DMS114 treated with DMSO at 0.1 percent for 48 hours (cell line): ENCODE results near the gene DYRK2.
"Not testable (repeated sequence)": the region's sequence is repeated elsewhere in the genome, so short reads cannot be mapped to it uniquely, and the experiment has no call there.

Experiments
- DNase-seq: peaks from one replicate; lab custom pipeline; 2025; ENCODE audit not compliant: unreplicated experiment; lab: John Stamatoyannopoulos, UW

The DYRK2 gene

DNA sequence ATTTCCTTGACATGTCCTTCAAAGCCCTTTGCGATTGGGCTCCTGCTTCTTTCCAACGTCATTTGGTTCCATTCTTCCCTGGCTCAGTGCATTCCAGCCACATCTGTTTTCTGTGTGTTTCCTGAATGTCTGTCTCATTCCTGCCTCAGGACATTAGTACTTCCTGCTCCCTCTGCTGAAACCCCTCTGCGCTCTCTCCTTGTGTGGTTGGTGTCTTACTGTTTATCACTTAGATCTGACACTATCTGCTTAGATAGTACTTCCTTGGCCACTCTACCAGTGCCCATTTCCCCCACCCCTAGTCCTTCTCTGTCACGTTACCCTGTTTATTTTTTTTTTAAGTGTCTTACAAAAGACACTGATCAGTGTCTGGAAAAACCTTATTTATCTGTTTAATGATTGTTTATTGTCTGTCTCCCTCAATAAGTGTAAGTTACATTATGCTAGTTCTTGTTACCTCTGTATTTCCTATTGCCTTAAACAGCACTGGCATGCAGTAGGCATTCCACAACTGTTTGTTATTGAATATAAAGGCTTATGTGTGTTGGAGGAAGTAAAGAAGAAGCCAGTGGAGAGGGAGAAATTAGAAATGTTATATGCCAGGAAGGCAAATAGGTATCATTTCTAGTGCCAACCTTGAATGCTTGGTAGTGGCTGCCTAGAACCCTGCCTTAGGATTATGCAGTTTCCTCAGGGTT, 21.5 kb downstream of the DYRK2 start:
- DNase-seq = no peak

DNA sequence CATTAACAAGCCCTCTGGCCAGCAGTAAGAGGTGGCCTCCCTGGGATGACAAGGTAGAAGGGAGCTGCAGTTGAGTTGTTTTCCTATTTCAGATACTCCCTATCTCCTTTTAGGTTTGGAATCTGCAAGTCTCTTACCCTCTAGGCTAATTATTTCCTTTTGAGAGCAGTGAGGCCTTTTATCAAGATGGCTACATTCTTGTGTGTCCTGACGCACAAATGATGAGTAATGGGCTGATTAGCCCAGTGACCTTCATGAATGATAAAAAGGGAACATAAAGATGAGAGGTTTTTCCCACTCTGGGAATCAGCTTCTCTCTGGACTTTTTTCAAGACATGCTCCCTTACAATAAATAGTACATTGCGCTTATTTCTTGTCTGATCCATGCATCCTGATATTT, 22.9 kb downstream of the DYRK2 start:
- DNase-seq = no peak

DNA sequence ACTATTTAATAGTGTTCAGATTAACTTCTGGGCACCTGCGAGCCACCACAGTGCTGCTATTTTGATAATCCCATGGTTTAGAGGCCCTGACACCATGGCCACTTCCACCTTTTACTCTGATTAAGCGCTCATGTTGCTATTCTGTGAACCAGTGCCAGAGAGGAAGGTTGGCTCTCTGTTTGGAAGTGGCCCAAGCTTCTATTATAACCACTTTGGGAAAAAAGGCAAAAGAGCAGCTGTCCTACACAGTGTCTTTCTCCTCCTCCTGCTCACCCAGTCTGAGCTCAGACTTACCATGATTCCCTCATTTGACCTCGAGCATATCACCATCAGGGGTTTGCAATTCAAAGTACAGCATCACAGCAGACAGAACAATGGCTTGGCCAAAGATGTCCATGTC, 23.3 kb downstream of the DYRK2 start:
- no peak for DNase-seq

DNA sequence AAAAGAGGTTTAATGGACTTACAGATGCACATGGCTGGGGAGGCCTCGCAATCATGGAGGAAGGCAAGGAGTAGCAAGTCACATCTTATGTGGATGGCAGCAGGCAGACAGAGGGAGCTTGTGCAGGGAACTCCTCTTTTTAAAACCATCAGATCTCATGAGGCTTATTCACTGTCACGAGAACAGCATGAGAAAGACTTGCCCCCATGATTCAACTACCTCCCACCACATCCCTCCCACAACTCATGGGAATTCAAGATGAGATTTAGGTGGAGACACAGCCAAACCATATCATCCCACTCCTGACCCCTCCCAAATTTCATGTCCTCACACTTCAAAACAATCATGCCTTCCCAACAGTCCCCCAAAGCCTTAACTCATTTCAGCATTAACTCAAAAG, 24.0 kb downstream of the DYRK2 start:
- not testable (repeated sequence) for DNase-seq

DNA sequence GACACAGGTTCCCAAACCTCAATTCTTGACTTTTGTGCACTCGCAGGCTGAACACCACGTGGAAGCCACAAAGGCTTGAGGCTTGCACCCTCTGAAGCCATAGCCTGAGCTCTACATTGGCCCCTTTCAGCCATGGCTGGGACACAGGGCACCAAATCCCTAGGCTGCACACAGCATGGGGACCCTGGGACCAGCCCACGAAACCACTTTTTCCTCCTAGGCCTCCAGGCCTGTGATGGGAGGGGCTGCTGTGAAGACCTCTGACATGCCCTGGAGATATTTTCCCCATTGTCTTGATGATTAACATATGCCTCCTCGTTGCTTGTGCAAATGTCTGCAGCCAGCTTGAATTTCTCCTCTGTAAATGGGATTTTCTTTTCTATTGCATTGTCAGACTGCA, 25.0 kb downstream of the DYRK2 start:
- DNase-seq = not testable (repeated sequence)

DNA sequence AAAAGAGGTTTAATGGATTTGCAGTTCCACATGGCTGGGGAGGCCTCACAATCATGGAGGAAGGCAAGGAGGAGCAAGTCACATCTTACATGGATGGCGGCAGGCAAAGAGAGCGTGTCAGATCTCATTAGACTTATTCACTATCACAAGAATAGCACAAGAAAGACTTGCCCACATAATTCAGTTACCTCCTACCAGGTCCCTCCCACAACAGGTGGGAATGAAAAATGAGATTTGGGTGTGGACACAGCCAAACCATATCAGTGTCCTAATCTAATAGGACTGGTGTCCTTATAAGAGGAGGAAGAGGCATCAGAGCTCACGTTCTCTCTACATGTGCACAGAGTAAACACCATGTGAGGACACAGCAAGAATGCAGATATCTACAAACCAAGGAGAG, 25.9 kb downstream of the DYRK2 start:
- DNase-seq = no peak

DNA sequence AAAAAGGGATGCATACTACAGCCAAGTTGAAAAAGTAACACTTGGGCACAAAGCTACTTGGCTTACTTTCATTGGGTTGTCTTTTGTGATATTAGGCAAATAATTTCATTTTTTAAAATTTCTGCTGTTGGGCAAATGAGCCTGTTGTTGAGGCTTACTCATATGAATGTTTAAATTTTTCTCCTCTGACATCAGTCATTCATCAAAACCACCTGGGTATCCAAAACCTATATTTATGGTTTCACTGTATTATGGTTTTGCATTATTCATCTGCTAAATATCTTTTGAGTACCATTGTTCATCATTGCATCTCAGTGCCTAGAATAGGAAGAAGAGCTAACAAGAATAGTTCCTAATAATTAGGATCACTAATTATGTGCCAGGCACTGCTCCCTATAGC, 28.1 kb downstream of the DYRK2 start:
- DNase-seq = no peak

DNA sequence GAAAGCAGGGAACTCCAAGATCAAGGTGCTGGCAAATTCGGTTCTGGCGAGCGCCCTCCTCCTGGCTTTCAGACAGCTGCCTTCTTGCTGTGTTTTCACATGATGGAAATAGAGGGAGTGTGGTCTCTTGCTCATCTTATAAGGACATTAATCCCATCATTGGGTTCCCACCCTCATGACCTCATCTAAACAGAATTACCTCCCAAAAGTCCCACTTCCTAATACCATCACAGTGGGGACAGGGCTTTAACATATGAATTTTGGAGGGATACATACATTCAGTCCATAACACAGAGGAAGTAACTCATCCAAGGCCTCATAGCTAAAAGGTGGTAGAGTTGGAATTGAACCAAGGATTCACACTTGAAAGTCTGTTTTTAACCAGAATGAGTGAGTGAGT, 28.6 kb downstream of the DYRK2 start:
- no peak for DNase-seq

DNA sequence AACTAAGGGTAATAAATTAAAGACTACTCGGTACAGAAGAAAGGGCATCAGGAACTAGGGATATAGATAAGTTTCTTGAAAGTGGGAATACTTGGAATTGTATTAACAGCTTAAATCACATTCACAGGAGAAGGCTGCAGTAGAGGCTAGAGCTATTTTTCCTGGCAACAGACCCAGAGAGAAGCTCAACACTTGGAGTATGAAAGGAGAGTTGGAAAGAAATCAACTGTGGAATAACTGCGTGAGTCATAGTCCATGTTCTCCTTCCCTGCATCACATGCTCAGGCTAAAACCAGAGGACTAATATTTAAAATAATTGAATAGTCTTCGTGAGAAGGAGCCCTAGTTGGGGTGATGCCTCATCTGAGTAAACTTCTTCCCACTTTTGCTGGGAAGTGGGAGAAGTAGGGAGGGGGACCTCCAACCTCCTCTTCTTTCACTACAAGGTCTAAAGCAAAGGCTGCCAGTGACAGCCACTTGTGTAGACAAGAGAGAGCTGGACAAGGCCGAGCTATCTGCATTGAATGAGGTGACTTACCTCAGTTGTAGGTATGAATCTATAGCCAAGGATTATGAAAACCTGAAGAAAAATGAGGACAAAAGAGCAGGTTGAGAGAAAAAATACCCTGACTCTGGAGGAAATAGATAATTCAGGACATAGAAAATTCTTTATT, 32.7 kb downstream of the DYRK2 start:
- DNase-seq = no peak

DNA sequence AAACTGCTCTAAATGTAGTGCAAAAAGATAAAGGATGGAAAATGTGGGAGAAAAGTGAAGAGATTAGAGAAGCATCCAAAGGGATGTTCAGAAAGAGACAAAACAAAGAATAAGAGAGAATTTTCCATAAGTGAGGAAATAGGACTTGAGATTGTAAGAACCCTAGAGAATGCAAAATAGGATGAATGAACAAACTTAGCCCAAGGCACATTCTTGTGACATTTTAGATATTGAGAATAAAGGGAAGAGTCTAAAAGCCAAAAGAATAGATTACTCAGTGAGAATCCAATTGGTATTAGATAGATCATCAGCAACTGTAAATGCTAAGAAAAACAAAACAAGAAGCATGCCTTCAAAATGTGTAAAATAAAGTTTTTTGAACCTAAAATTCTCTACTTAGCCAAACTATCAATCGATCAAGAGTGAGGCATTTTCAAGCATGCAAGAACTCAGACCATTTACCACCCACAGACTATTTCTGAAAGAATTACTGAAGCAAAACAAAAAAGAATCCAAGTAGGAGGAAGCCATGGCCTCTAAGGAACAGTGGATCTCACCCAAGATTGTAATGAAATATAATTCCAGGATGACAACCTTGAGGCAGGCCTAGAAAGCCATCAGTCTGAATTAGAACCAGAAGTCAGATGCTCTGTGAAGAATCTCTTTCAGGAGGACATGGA, 33.5 kb downstream of the DYRK2 start:
- DNase-seq = no peak

DNA sequence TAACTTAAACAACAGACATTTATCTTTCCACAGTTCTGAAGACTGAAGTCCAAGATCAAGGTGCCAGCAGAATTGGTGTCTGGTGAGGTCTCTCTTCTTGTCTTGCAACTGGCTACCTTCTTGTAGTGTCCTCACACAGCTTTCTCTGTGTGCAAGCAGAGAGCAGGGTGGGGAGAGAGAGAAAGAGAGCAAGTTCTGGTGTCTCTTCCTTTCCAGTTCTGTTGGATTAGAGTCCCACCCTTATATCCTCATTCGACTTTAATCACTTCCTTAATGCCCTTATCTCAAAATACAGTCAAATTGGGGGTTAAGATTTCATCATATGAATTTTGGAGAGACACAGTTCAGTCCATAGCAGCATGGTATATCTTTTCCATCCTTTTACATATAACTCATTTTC, 40.8 kb downstream of the DYRK2 start:
- DNase-seq = no peak

DNA sequence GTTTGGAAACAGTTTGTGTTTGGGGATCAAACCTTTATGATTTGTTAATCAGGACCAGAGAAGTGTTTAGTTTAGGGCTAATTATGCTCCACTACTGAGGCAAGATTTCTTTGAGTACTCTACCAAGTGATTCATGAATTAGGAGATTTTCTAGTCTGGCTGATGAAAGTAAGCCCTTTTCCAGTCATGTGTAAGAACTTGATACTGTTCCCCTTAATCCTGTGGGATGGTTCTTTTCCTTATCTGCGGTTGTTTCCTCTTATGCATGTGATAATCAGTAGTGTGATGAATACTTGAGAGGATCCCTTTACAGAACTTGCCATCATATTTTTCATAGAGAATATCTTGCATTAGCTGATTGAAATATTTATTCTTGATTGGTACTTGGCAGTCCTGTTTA, 42.1 kb downstream of the DYRK2 start:
- DNase-seq = no peak

DNA sequence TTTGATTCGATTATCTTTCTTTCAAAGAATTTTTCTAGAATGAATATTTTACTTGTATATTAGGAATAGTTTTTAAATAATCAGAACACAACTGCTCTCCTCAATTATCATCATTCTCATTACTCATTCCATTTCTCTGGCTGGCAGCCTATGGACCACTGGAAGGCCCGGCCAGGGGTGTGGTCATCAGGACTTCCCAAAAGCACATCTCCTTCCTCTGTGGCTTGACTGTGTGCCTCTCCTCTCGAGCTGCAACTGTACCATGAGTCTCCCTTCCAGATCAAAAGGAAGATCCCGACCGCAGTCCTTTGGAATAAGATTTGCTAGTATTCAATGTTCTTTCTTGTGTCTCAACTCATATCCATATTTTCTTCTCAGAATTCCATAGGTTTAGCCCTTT, 42.7 kb downstream of the DYRK2 start:
- DNase-seq = no peak

DNA sequence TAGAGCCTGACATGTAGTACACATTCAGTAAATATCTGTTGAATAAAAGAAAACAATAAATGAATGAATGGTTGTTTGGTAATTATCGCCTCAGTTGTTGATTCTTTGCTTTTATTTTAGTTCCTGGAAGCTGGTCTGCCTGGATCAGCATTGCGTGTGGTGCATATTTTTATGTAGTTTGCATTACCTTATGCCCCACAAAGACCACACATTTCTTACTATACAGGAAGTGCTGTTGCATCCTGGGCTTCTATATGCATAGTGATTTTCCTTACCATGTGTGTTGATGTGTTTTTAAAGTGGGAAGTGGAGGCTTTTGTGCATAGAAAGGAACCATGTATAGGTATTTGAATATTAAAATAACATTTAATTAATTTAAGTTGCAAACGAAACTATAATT, 43.6 kb downstream of the DYRK2 start:
- no peak for DNase-seq

DNA sequence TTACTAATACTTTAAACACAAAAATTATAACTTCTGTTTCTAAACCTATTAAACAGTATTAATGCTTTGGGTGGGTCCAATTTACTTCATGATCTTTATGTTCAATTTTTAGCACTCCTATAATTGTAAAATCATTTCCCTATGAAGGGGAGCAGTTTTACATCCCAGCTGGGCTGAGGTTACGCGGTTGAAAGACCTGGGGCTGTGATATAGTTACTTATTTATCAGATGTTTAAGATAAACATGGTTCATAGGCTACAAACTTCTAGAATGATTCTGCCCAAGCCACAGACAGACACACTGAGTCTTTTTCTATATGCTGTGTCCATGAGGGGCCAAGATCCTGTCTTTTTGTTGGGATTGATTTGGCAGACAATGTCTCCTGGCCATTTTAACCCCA, 44.4 kb downstream of the DYRK2 start:
- DNase-seq = no peak

DNA sequence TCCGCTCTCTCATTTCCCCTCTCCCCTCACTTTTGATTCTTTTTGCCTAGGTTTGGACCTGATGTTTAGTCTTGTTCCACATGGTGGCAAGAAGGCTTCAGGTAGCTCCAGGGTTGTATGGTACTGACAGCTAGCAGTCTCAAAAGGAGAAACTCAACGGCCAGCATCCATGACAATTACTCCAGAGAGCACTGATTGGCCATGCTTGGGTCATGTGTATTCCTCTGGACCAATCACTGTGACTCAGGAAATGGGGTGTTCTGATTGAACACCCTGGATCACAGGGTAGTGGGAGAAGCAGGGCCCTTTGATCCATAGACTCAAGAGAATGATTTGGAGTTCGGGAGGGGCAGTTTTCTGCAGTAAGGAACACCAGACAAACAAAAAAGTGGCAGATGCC, 45.3 kb downstream of the DYRK2 start:
- DNase-seq = no peak

DNA sequence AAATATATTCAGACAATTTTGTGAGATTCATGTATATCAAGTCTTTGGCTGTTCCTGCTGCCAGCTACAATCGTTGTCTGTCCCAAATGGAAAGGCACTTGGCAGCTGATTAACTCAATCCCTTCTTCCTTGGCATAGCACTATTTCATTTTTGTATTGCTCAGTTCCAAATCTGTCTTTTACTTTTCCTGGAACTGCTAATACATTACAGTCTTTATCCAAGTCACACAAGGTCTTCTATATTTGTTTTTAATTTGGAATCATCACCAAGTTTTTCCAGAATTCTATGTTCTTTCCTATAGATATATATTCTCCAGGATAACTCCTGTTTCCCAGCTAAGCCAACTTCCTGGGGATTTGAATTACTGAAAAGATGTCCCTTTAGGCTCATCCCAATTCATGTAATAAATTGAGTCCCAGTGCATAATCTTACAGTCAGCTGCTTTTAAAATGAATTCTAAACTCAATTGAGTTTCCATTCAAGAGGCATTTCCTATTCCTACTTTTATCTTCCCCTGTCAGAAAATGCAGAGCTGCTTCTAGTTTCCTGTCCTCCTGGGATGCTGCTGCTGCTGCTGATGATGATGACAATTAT, 45.9 kb downstream of the DYRK2 start:
- DNase-seq = no peak

DNA sequence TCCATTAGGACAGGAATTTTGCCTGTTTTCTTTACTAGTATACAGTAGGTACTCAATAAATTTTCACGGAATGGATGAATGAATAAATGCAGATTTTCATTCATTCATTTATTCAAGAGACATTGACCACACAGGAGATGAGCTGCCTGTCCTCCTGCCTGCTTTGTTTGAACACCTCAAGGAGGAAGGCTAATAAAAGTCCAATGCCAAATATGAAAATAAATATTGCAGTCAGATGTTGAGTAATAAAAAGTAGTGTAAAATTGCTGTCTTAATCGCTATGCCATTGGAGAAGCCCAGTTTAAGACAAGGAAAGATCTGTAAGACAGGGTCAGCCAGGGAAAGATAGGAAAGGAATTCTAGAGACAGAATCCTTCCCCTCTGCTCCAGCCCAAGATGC, 47.4 kb downstream of the DYRK2 start:
- no peak for DNase-seq

DNA sequence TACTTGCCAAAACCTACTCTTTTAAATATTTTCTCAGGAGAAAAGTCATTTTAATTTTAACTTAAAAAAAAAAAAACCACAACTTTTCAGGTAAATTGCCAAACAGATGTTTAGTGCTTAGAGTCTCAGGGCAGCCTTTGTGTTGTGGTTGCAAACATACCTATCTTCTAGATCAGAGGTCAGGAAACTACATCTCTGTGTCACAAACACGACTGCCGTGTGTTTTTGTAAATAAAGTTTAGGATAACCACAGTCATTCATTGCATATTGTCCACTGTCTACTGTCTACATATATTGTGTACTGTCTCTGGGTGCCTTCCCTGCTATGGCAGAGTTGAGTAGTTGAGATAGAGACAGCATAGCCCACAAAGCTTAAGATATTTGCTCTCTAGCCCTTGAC, 48.9 kb downstream of the DYRK2 start:
- DNase-seq = no peak

DNA sequence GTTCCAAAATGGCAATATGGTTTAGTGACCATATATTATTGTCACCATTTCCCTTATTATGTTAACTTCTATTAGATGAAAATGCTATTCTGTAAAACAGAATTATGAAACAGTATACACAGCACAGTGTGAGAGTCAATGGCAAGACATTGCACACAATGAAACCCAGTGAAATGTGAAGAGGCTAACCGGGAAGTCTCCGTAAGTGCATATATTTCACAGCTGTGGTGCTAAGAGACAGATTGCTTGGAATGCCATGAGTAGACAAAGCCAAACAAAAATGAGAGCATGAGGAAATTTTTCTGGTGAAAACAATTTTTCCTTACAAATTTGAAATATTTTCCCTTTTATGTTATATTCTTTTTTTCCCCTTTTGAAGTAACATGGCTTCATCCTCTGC, 49.4 kb downstream of the DYRK2 start:
- DNase-seq = no peak

DNA sequence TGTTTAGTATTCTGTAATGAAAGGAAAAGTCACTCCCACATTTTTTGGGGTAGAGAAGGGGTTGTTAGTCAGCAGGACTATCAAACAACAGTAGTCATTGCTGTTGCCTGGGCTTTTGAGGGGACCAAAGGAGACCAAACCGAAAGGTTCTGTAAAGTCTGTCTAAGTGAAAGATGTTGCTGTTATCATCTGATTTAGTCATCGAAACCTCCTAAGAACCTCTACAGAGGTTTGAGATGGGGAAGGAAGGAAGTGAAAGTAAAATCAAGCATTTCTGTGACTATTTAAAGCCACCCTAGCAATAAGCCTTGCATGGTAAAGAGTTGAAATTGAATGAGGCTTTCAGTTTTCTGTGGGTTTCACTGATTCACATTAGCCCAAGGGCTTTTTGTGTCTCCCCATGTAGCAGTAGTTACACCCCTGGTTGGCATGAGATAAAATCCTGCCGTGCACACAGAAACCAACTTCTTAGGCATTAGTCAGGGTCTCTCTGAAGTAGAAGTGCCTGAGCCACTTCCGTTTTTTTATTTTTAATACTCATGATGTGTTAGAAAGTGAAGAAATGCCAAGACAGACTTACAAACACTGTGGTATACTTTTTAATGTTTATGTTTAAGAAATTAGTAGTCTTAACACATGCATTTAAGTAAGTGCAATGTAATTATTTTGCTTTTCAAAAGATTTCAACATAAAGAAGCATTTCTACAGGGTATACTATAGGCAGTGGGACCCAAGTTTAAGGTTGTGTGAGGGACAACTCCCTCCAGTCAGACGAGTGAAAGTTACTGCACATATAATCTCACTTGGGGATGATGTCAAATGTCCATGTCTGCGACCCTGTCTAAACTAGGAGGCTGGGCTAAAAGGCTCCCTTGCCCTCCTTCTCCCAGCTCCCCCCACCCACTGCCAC, 50.4 kb downstream of the DYRK2 start:
- DNase-seq = no peak
